GM13976 (cell line): ENCODE results near the gene IQGAP1.
"Not testable (repeated sequence)": the region's sequence is repeated elsewhere in the genome, so short reads cannot be mapped to it uniquely, and the experiment has no call there.

Source experiments
- DNase-seq: peaks from one replicate; pipeline ENCODE4 v3.0.0; 2012; ENCODE audit warnings: low spot score
- CTCF ChIP-seq: IDR thresholded peaks from 2 replicates; pipeline ENCODE4 v1.5.1; 2012; ENCODE audit warnings: borderline replicate concordance, mild to moderate bottlenecking; ENCODE audit not compliant: insufficient read depth; ENCODE audit errors: extremely low read depth, missing control alignments, control extremely low read depth
- in situ Hi-C: fragments of 300-500 bp; cut with MboI; formaldehyde crosslinking; loops from one replicate; pipeline ENCODE4 v1.12.0; 2022; ENCODE audit warnings: low sequenced_read_pairs, mixed read lengths, inconsistent platforms; ENCODE audit not compliant: unreplicated experiment

The IQGAP1 gene

GRCh38 chr15:90407871-90408317, 19.9 kb downstream of the IQGAP1 start:
- TF ChIP-seq CTCF: no peak
- DNase-seq: no peak
- in situ Hi-C loops: no loop called here

- no peak for DNase-seq
- in situ Hi-C loops: no loop called here
- TF ChIP-seq CTCF: no peak
These were observed 20.6 kb downstream of the IQGAP1 start for GRCh38 chr15:90408657-90409056.

GRCh38 chr15:90409587-90409986, 21.5 kb downstream of the IQGAP1 start:
- in situ Hi-C loops, DNase-seq: not testable (repeated sequence)

- in situ Hi-C loops, DNase-seq: not testable (repeated sequence)
These were observed 22.3 kb downstream of the IQGAP1 start for GRCh38 chr15:90410316-90410715.

GRCh38 chr15:90411176-90411575, 23.1 kb downstream of the IQGAP1 start:
- in situ Hi-C loops: no loop called here
- TF ChIP-seq CTCF: no peak
- no peak for DNase-seq

- in situ Hi-C loops: no loop called here
- no peak for TF ChIP-seq CTCF
- no peak for DNase-seq
These were observed 24.5 kb downstream of the IQGAP1 start for GRCh38 chr15:90412356-90413194.

GRCh38 chr15:90413411-90414379, 25.7 kb downstream of the IQGAP1 start:
- no peak for TF ChIP-seq CTCF
- in situ Hi-C loops: no loop called here
- no peak for DNase-seq
